ENCODE results near the gene ZBTB1.
"Not testable (repeated sequence)": the region's sequence is repeated elsewhere in the genome, so short reads cannot be mapped to it uniquely, and the experiment has no call there.

ZBTB1 gene

DNA sequence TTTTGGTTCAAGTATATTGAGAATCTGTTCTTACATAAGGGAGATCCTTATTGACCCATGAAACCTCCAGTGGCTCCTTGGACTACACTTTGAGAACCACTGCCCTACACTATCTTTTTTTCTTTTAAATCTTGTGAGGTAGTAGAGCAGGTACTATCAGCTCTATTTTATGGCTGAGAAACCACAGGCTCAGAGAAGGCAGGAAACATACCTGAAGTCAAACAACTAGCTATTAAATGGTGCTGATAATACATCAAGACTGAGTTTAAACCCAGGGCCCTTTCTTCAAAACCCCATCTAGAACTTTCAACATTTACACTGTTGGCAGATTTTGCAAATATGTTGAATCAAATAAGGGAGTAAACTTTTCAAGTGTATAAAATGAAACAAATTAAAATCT lies 7.8 kb upstream of the ZBTB1 start:
- no peak for DNase-seq (ENCODE audit: low spot score)

DNA sequence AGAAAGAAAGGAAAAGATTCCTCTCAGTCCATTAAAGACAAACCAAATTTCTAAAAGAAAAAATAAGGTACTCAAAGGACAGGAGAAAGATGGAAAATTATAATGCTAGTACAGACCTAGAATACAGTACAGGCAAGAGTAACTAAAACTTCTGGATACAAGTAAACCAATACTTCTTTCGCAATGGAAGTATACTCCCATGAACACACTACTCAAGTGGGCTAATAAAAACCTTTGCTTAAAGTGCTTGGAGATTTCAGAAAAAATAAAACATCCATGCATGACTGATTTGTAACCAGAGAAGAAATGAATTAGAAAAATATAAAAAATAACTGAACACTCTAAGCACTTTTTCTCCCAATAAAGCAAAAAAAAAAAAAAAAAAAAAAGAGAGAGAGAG lies 4.5 kb upstream of the ZBTB1 start:
- DNase-seq (ENCODE audit: low spot score) = no peak

DNA sequence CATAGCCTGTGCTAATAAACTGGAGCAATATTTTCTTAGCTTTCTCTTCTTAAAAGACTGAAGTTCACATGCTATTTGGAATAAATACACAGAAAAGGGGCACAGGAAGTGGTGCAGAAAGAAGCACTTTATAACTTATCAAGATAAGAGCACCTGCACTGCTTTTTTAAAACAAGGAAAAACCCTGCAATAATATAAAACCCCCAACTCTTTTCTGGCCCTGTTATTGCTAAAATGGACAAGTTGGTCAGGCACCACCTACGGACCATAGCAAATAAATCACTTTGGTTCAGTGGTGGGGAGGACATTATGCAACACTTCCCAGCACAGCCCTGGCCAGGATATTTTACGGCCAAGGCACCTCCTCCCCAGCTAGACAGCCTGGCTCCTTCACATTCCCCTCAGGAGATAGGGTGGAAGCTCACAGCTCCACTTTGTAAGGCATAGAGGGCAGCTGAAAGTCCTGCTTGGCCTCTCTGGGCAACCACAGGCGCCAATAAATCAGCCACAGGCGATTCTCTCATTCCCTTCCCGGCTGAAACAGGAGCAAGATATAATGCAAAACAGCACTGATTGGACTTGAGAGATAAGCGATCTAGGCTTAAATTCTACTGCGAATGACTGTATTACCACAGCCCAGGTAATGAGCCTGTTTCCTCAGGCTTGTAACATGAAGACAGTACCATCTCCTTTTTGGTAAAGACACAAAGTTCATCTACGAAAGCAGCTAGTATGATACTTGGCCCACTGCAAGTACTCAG lies 3.0 kb upstream of the ZBTB1 start:
- no peak for DNase-seq (ENCODE audit: low spot score)

GRCh38 chr14:64502456-64502855 lies 2.1 kb upstream of the ZBTB1 start:
- no peak for DNase-seq (ENCODE audit: low spot score)

GRCh38 chr14:64502887-64503433 lies 1.6 kb upstream of the ZBTB1 start:
- DNase-seq (ENCODE audit: low spot score) = peak; percentile 36

- DNase-seq (ENCODE audit: low spot score) = peak; percentile 80
Observed at GRCh38 chr14:64503434-64504309, 898 bp upstream of the ZBTB1 start, which contains the start of gene ZBTB25. TSS of gene ZBTB25 (minus strand) at chr14:64503838. CDS start at chr14:64490533, 13,305 bp downstream.

DNA sequence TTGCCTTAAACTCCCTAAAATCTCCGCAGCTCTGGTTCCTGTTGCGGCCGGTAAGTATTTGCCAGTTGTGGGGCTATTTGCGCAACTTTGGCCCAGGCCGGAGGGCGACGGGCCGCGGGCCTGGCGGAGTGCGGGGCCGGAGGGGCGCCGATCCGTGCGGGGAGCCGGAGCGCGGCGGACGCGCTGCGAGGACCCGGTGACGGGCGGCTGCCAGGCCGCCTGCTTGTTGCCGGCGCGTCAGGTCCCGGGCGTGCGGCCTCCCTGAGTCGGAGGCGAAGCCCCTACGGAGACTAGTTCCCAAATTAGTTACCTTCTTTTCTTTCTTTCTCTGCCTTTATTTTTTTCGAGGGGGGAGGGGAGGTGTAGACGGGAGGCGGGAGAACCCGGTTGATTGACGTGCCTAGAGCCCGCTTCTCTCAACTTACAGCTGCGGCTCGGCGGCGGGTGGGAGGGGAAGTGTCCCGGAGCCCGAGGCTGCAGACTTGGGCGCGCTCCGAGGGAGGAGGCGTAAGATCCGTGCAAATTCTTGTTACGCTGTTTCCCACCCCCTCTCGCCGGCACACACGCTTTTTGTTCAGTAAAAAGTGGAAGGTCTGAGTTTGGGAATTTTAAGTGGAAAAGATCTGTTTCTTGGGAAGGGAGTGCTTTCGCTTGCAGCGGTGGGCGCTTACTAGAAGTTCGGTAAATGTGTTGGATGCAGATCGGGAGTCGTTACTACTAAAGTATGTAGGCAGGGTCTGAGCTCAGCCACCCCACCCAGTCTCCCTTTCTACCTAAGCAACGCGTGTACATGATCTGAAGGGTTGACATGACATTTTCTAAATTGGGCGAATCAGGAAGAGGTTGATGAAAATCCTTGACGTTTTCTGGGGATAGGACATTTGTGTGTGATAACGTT lies 576 bp downstream of the ZBTB1 start:
- peak; percentile 78 for DNase-seq (ENCODE audit: low spot score)

- DNase-seq (ENCODE audit: low spot score) = no peak
Observed at GRCh38 chr14:64506721-64507120, 2.2 kb downstream of the ZBTB1 start.

- DNase-seq (ENCODE audit: low spot score) = no peak
Observed at GRCh38 chr14:64507376-64508156, 3.0 kb downstream of the ZBTB1 start.

DNA sequence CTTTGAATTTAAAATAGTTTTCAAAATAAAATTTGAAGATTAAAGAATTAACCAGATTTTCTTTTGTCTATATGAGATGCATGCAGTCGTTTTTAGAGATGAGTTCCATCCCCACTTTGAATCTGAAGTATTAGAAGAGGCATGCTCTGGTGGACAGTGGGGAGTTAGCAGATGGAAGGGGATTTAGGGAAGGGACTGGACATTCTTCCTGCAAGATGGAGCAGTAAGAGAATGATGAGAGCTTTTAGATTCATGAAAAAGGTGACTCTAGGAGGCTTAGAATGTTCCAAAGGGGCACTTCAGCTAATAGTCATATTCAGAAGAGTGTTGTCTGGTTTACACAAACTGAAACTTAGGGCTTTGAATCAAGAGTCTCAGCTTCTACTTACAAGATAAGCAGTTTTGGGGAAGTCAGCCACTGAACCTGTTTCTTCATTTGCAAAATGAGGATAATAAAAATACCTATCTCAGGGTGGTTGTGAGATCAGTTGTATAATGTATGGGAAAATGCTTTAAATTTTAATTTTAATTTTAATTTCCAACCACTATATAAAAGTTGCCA lies 3.7 kb downstream of the ZBTB1 start:
- no peak for DNase-seq (ENCODE audit: low spot score)

GRCh38 chr14:64509036-64509435 lies 4.5 kb downstream of the ZBTB1 start:
- no peak for DNase-seq (ENCODE audit: low spot score)

DNA sequence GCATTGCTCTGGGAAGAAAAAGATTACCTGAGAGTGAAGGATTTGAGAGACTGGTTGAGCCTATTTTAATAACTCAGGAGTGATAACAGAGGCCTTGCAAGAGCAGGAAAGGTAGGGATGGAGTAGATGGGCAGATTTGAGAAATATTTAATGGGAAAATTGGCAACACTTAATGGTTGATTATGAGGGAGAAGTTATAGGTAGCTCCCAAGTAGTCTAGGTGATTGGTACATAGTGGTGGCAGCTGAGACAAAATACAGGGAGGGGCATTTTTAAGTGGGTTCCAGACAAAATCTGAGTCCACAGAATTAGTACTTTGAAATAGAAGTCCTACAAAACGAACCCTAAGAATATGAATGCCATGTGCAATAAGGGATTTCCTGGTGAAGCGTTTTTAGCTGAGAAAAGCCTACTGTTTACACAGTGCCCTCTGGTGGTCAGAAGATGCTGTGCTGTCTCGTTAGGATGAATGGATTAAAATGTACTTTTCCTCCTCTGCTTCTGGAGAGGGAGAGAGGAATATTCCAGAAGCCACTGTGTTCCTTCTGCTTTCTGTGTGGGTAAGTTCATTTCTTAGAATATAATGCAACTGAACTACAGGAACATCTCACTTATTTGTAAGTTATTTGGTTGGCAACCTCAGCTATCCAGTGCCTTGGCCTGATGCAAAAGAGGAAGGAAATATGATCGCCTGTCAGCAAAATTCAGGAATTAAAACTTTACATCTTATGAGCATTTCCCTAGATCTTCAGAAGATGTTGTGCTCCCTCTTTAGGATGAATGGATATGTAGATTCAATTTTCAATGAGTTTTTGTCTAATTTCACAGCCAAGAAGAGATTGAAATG lies 6.5 kb downstream of the ZBTB1 start:
- DNase-seq (ENCODE audit: low spot score) = peak; percentile 82

DNA sequence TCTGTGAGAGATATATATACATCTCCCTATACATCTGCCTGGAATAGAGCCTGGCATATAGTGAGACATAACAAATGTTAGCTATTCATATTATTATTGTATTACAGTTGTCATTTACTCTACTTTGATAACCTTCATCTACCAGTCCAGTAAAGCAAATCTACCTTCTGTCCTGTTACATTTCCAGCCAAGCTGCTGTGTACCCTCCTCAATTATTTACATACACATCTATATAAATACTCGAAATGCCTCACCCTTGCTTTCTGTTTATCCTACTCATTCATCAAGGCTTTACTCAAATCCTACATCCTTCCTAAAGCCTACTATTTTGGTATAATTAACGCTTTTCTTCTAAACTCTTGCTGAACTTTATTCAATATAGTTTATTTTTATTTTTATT lies 8.7 kb downstream of the ZBTB1 start:
- DNase-seq (ENCODE audit: low spot score) = no peak

DNA sequence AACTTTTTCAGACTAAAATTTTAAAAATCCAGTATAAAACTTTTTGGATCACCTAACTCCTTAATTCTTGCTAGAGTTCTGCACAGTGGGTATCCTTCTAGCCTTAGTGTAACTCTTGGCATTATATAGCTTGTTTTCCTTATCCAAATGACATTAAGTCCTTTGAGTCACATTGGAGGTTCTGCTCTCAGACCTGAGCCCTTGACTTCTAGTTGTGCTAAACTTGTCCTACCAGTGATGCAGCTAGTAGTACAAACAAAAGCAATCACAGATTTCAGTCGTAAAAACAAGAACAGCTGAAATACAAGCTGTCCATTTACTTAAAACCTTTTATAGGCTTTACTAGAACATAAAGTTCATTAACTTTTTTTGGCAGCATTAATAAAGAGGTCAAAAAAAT lies 10.5 kb downstream of the ZBTB1 start:
- no peak for DNase-seq (ENCODE audit: low spot score)

GRCh38 chr14:64516969-64517368 lies 12.4 kb downstream of the ZBTB1 start:
- DNase-seq (ENCODE audit: low spot score) = no peak

DNA sequence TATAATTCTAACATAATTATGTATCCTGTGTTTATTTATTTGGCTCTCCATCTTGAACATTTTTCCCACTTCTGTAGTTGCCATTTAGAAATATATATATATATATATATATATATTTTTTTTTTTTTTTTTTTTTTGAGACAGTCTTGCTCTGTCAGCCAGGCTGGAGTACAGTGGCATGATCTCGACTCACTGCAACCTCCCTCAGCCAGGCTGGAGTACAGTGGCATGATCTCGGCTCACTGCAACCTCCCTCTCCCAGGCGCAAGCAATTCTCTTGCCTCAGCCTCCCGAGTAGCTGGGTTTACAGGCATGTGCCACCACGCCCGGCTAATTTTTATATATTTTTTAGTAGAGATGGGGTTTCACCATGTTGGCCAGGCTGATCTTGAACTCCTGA lies 13.1 kb downstream of the ZBTB1 start:
- DNase-seq (ENCODE audit: low spot score) = not testable (repeated sequence)

DNA sequence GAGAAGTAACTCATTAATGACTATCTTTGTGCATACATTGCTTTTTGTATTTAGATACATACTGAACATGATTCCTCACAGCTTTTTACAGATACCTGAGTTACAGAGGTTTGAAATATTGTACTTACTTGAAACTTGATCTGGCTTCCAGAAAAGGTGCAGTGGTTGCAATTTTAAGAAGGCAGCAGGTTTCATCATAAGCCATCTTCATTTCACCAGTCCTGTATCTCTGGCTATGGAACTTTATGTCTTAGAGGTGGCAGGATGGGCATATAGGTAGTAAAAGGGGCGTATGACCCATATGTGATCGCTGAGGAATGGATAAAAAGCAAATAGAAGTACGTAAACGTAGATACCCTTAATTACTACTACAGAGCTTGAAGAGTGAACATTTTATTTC lies 13.7 kb downstream of the ZBTB1 start:
- DNase-seq (ENCODE audit: low spot score) = no peak

DNA sequence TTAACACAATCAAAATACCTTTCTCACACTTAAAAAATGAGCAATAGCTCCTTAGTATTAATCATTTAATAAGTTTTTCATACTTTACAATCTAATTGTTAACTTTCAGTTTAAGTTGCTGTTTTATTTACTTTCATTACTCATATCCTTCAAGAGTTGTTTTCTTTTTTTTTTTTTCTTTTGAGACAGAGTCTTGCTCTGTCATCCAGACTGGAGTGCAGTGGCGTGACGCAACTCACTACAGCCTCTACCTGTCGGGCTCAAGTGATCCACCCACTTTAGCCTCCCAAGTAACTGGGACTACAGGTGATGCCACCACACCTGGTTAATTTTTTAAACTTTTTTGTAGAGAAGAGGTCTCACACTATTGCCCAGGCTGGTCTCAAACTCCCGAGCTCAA lies 16.1 kb downstream of the ZBTB1 start:
- no peak for DNase-seq (ENCODE audit: low spot score)

DNA sequence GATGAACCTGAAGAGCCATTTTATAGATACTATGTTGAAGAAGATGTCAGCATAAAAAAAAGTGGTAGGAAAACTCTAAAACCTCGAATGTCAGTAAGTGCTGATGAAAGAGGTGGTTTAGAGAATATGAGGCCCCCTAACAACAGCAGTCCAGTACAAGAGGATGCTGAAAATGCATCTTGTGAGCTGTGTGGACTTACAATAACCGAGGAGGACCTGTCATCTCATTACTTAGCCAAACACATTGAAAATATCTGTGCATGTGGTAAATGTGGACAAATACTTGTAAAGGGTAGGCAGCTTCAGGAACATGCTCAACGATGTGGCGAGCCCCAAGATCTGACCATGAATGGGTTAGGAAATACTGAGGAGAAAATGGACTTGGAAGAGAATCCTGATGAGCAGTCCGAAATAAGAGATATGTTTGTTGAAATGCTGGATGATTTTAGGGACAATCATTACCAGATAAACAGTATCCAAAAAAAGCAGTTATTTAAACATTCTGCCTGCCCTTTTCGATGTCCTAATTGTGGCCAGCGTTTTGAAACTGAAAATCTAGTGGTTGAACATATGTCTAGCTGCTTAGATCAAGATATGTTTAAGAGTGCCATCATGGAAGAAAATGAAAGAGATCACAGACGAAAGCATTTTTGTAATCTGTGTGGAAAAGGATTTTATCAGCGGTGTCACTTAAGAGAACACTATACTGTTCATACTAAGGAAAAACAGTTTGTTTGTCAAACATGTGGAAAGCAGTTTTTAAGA lies 18.2 kb downstream of the ZBTB1 start:
- no peak for DNase-seq (ENCODE audit: low spot score)
